Measurements from ENCODE around the gene TOMM40.
"Not testable (repeated sequence)": the region's sequence is repeated elsewhere in the genome, so short reads cannot be mapped to it uniquely, and the experiment has no call there.

TOMM40 gene

GRCh38 chr19:44903216-44903601, 12.2 kb downstream of the TOMM40 start:
- H3K4me3 ChIP-seq (ENCODE audit: low read length) = no peak overlapping the region
- H3K27ac ChIP-seq (ENCODE audit: low read depth, low read length) = no peak overlapping the region
- no peak overlapping the region for H3K9ac ChIP-seq (ENCODE audit: low read depth, low read length)
- peaks cover 59% of the 10 kb centered on the region for H3K36me3 ChIP-seq (ENCODE audit: insufficient read depth, low read length)
- H3K4me1 ChIP-seq (ENCODE audit: insufficient read depth, low read length) = no peaks in the 10 kb centered on the region
- H3K9me3 ChIP-seq (ENCODE audit: insufficient read depth, low read depth, low read length) = no peaks in the 10 kb centered on the region
- 82% methylated on average over 14 of the region's 15 CpGs for WGBS
- no peaks in the 10 kb centered on the region for H3K27me3 ChIP-seq (ENCODE audit: insufficient read depth, low read length)

GRCh38 chr19:44903602-44904425, 12.8 kb downstream of the TOMM40 start:
- no peak overlapping the region for H3K9ac ChIP-seq (ENCODE audit: low read depth, low read length)
- H3K4me1 ChIP-seq (ENCODE audit: insufficient read depth, low read length) = no peaks in the 10 kb centered on the region
- peaks cover 61% of the 10 kb centered on the region for H3K36me3 ChIP-seq (ENCODE audit: insufficient read depth, low read length)
- H3K9me3 ChIP-seq (ENCODE audit: insufficient read depth, low read depth, low read length) = no peaks in the 10 kb centered on the region
- H3K4me3 ChIP-seq (ENCODE audit: low read length) = no peak overlapping the region
- H3K27ac ChIP-seq (ENCODE audit: low read depth, low read length) = peak overlapping the region; percentile 58; the same call in 1 of the 2 replicates
- 39% methylated on average over 24 of the region's 24 CpGs for WGBS
- no peaks in the 10 kb centered on the region for H3K27me3 ChIP-seq (ENCODE audit: insufficient read depth, low read length)

GRCh38 chr19:44904426-44904994, 13.5 kb downstream of the TOMM40 start:
- Histone ChIP-seq H3K4me1 (ENCODE audit: insufficient read depth, low read length) (no peaks in the 10 kb centered on the region), H3K9ac (ENCODE audit: low read depth, low read length) (no peak overlapping the region), H3K9me3 (ENCODE audit: insufficient read depth, low read depth, low read length) (no peaks in the 10 kb centered on the region), H3K27ac (ENCODE audit: low read depth, low read length) (peak overlapping the region; percentile 58; the same call in 1 of the 2 replicates), H3K4me3 (ENCODE audit: low read length) (no peak overlapping the region; the same call in 1 of the 2 replicates), H3K27me3 (ENCODE audit: insufficient read depth, low read length) (no peaks in the 10 kb centered on the region), H3K36me3 (ENCODE audit: insufficient read depth, low read length) (peaks cover 61% of the 10 kb centered on the region)
- 88% methylated on average over 12 of the region's 12 CpGs for WGBS

GRCh38 chr19:44905437-44906160, 14.5 kb downstream of the TOMM40 start, which contains the start of gene APOE:
Gene APOE, plus strand, starts transcription at chr19:44905796. Its CDS starts 829 bp downstream, at chr19:44906625.
- Histone ChIP-seq H3K9ac (ENCODE audit: low read depth, low read length) (peak within 1 kb of the TSS; percentile 85), H3K4me3 (ENCODE audit: low read length) (peak within 1 kb of the TSS; percentile 80), H3K27ac (ENCODE audit: low read depth, low read length) (peak within 1 kb of the TSS; percentile 89), H3K27me3 (ENCODE audit: insufficient read depth, low read length) (no peaks in the 10 kb centered on the region), H3K36me3 (ENCODE audit: insufficient read depth, low read length) (peaks cover 50% of the 10 kb centered on the region), H3K9me3 (ENCODE audit: insufficient read depth, low read depth, low read length) (no peaks in the 10 kb centered on the region), H3K4me1 (ENCODE audit: insufficient read depth, low read length) (no peaks in the 10 kb centered on the region)
- WGBS = 2% methylated on average over 17 of the region's 20 CpGs

GRCh38 chr19:44907613-44908012, 16.6 kb downstream of the TOMM40 start:
- H3K27ac ChIP-seq (ENCODE audit: low read depth, low read length) = no peak overlapping the region
- H3K9ac ChIP-seq (ENCODE audit: low read depth, low read length) = no peak overlapping the region
- H3K27me3 ChIP-seq (ENCODE audit: insufficient read depth, low read length) = no peaks in the 10 kb centered on the region
- H3K36me3 ChIP-seq (ENCODE audit: insufficient read depth, low read length) = peaks cover 30% of the 10 kb centered on the region
- no peaks in the 10 kb centered on the region for H3K9me3 ChIP-seq (ENCODE audit: insufficient read depth, low read depth, low read length)
- peaks cover 7% of the 10 kb centered on the region; the same call in 1 of the 2 replicates for H3K4me1 ChIP-seq (ENCODE audit: insufficient read depth, low read length)
- H3K4me3 ChIP-seq (ENCODE audit: low read length) = no peak overlapping the region
- WGBS = 97% methylated on average over 12 of the region's 12 CpGs

GRCh38 chr19:44908074-44908835, 17.2 kb downstream of the TOMM40 start:
- H3K4me3 ChIP-seq (ENCODE audit: low read length) = no peak overlapping the region
- peaks cover 25% of the 10 kb centered on the region for H3K36me3 ChIP-seq (ENCODE audit: insufficient read depth, low read length)
- no peak overlapping the region for H3K27ac ChIP-seq (ENCODE audit: low read depth, low read length)
- H3K4me1 ChIP-seq (ENCODE audit: insufficient read depth, low read length) = peaks cover 7% of the 10 kb centered on the region; the same call in 1 of the 2 replicates
- WGBS = 94% methylated on average over 46 of the region's 46 CpGs
- H3K9ac ChIP-seq (ENCODE audit: low read depth, low read length) = no peak overlapping the region
- no peaks in the 10 kb centered on the region for H3K27me3 ChIP-seq (ENCODE audit: insufficient read depth, low read length)
- no peaks in the 10 kb centered on the region for H3K9me3 ChIP-seq (ENCODE audit: insufficient read depth, low read depth, low read length)

GRCh38 chr19:44908836-44909261, 17.8 kb downstream of the TOMM40 start:
- peaks cover 24% of the 10 kb centered on the region for H3K36me3 ChIP-seq (ENCODE audit: insufficient read depth, low read length)
- no peak overlapping the region for H3K27ac ChIP-seq (ENCODE audit: low read depth, low read length)
- H3K4me3 ChIP-seq (ENCODE audit: low read length) = no peak overlapping the region
- no peaks in the 10 kb centered on the region for H3K9me3 ChIP-seq (ENCODE audit: insufficient read depth, low read depth, low read length)
- H3K4me1 ChIP-seq (ENCODE audit: insufficient read depth, low read length) = peaks cover 7% of the 10 kb centered on the region; the same call in 1 of the 2 replicates
- no peak overlapping the region for H3K9ac ChIP-seq (ENCODE audit: low read depth, low read length)
- WGBS = 97% methylated on average over 44 of the region's 44 CpGs
- H3K27me3 ChIP-seq (ENCODE audit: insufficient read depth, low read length) = no peaks in the 10 kb centered on the region

- Histone ChIP-seq H3K36me3 (ENCODE audit: insufficient read depth, low read length) (peaks cover 24% of the 10 kb centered on the region), H3K4me3 (ENCODE audit: low read length) (no peak overlapping the region), H3K9ac (ENCODE audit: low read depth, low read length) (no peak overlapping the region), H3K27me3 (ENCODE audit: insufficient read depth, low read length) (no peaks in the 10 kb centered on the region), H3K27ac (ENCODE audit: low read depth, low read length) (no peak overlapping the region), H3K9me3 (ENCODE audit: insufficient read depth, low read depth, low read length) (no peaks in the 10 kb centered on the region), H3K4me1 (ENCODE audit: insufficient read depth, low read length) (peaks cover 12% of the 10 kb centered on the region; the same call in 1 of the 2 replicates)
- 92% methylated on average over 4 of the region's 5 CpGs for WGBS
These were observed 18.7 kb downstream of the TOMM40 start for GRCh38 chr19:44909775-44910174.

- not testable (repeated sequence) for H3K9ac ChIP-seq (ENCODE audit: low read depth, low read length); H3K9me3 ChIP-seq (ENCODE audit: insufficient read depth, low read depth, low read length); H3K27ac ChIP-seq (ENCODE audit: low read depth, low read length); H3K27me3 ChIP-seq (ENCODE audit: insufficient read depth, low read length); H3K4me3 ChIP-seq (ENCODE audit: low read length)
- Histone ChIP-seq H3K4me1 (ENCODE audit: insufficient read depth, low read length) (peaks cover 12% of the 10 kb centered on the region; the same call in 1 of the 2 replicates), H3K36me3 (ENCODE audit: insufficient read depth, low read length) (peaks cover 24% of the 10 kb centered on the region)
- WGBS = 97% methylated on average over 6 of the region's 6 CpGs
These were observed 20.8 kb downstream of the TOMM40 start for GRCh38 chr19:44911896-44912295.

- H3K27me3 ChIP-seq (ENCODE audit: insufficient read depth, low read length) = no peaks in the 10 kb centered on the region
- H3K27ac ChIP-seq (ENCODE audit: low read depth, low read length) = no peak overlapping the region
- H3K9ac ChIP-seq (ENCODE audit: low read depth, low read length) = no peak overlapping the region
- H3K9me3 ChIP-seq (ENCODE audit: insufficient read depth, low read depth, low read length) = no peaks in the 10 kb centered on the region
- no peak overlapping the region for H3K4me3 ChIP-seq (ENCODE audit: low read length)
- H3K36me3 ChIP-seq (ENCODE audit: insufficient read depth, low read length) = peaks cover 14% of the 10 kb centered on the region
- peaks cover 12% of the 10 kb centered on the region; the same call in 1 of the 2 replicates for H3K4me1 ChIP-seq (ENCODE audit: insufficient read depth, low read length)
- WGBS = 87% methylated on average over 6 of the region's 6 CpGs
These were observed 21.8 kb downstream of the TOMM40 start for GRCh38 chr19:44912854-44913253.
